HG02970 (cell line): ENCODE results near the gene THAP8.
A peak's percentile ranks its signal among the peaks of the same experiment; 100 is the strongest.

Source experiments
- ATAC-seq: cut with Tn5 transposase; IDR thresholded peaks from one replicate; pipeline ENCODE4 v1.9.1; 2021; ENCODE audit warnings: mild to moderate bottlenecking, moderate library complexity, moderate number of reproducible peaks; ENCODE audit not compliant: unreplicated experiment, low FRiP score

THAP8 gene, protein sequence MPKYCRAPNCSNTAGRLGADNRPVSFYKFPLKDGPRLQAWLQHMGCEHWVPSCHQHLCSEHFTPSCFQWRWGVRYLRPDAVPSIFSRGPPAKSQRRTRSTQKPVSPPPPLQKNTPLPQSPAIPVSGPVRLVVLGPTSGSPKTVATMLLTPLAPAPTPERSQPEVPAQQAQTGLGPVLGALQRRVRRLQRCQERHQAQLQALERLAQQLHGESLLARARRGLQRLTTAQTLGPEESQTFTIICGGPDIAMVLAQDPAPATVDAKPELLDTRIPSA

GRCh38 chr19:36054119-36054732 lies at the start of gene THAP8:
Gene THAP8 (minus strand): TSS chr19:36054285. CDS start chr19:36054217, 68 bp downstream.
- peak; percentile 81 for ATAC-seq

DNA sequence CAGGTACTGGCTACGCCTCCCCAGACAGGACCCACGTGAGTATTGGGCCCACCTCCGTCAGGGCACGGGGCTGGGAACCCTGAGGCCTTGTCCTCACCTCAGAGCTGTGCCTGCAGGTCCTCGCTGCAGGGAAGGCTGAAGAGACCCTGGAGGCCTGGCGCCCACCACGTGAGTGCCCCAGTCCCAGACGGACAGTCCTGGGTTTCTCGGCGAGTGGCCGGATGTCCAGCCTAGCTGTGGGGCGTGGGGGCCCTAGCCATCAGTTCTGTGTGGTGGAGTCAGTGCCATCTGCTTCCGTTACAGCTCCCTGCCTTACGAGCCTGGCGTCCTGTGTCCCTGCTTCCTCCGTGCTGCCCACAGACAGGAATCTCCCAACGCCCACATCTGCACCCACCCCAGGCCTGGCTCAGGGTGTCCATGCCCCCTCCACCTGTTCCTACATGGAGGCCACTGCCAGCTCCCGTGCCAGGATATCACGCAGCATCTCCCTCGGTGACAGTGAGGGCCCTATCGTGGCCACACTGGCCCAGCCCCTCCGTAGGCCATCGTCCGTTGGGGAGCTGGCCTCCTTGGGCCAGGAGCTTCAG lies 49.0 kb upstream of the THAP8 start:
- no peak for ATAC-seq

DNA sequence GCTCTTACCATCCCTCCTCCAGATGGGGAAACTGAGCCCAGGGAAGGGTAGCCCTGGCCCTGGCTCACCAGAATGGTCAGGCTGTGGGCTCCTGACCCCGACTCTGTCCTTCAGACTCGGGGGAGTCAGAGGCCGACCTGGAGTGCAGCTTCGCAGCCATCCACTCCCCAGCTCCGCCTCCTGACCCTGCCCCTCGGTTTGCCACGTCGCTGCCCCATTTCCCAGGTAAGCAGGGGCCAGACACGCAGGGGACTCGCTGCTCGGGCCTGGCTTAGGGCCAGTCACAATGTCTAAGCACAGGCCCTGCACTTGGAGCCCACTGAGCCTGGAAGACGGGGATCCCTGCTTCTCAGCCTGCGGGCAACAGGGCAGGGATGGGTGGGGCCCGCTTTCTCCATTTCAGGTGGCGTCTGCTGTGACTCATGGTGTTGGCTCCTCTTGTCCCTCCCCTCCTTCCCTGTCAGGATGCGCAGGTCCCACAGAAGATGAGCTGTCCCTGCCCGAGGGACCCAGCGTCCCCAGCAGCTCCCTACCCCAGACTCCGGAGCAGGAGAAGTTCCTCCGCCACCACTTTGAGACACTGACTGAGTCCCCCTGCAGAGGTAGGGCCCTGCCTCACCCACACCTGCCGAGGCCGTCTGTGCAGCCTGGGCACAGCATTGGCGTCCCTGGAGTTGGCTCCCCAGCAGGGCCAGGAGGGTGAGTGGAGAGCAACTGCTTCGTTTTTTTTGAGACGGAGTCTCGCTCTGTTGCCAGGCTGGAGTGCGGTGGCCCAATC lies 47.7 kb upstream of the THAP8 start:
- no peak for ATAC-seq

DNA sequence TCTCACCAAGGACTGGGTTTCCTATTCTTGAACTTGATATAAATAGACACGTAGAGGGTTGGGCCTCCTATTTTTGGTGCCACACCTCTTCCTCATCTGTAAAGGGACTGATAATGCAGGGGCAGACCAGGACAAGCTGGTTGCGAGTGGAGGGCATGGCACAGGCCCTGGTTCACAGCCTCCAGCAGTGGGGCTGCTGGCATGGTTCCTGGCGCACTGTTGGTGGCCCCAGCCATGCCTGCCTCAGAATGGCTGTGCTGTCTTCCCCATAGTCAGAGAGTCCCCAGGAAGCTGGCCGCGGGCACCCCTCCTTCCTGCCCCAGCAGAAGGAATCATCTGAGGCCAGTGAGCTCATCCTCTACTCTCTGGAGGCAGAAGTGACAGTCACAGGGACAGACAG lies 46.4 kb upstream of the THAP8 start:
- no peak for ATAC-seq

DNA sequence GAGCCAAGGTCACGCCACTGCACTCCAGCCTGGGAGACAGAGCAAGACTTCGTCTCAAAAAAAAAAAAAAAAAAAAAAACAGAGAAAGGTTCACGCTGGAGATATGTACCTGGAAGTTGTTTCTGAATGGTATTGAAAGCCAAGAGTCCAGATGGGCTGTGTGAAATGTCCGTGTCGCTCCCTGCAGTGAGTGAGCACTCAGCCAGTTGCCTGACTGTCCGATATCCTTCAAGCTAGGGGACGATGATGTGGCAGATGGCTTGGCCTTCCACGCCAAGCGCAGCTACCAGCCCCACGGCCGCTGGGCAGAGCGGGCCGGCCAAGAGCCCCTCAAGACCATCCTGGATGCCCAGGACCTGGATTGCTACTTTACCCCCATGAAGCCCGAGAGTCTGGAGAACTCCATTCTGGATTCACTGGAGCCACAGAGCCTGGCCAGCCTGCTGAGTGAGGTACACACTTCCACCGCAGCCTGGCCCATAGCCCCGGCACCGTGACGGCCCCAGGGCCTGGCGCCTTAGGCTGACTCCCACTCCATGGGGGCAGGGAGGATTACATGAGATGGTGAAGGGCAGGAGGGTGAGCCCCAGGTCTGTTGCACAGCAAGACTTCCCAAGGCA lies 45.2 kb upstream of the THAP8 start:
- ATAC-seq = no peak

- ATAC-seq = no peak
Observed at GRCh38 chr19:36097036-36097435, 43.0 kb upstream of the THAP8 start.

DNA sequence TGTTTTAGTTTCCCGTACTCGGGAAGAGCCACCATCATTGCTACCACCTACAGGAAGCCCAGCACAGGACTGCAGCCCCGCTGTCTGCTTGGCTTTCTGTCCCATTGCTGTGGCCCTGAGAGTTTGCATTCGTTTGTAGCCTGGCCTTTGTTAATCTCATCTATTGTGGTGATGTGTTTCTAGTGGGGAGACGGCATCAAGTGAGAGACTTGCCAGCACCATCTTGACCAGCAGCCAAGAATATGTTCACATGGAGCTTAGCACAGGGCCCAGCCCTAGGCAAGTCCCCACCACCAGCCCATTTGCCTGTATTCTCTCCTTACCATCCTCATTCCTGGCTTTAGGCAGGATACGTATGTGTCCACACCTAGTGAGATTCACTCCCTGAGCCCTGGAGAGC lies 39.6 kb upstream of the THAP8 start:
- ATAC-seq = no peak

DNA sequence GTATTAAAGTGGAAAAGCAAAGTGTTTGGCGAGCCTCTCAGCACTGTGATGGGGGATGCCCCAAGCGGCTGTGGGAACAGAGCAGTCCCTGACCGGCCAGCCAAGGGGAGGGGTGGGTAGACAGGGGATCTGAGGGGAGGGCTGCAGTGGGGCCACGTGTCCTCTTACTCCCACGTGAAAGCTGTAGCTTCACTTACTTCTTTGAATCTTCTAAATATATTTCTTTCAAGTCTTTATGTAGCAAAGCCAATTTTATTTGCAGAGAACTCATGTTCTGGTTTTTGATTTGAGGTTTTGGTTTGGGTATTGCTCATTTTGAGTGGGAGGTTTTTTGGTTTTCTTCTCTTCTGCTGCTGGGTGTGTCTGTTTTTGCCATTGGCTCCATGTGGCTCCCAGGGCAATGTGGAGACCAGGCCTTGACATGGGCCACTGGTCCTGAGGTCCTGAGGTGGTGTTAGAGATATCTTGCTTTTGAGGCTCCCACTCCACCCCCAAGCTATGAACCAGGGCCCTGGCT lies 39.1 kb upstream of the THAP8 start:
- ATAC-seq = no peak

DNA sequence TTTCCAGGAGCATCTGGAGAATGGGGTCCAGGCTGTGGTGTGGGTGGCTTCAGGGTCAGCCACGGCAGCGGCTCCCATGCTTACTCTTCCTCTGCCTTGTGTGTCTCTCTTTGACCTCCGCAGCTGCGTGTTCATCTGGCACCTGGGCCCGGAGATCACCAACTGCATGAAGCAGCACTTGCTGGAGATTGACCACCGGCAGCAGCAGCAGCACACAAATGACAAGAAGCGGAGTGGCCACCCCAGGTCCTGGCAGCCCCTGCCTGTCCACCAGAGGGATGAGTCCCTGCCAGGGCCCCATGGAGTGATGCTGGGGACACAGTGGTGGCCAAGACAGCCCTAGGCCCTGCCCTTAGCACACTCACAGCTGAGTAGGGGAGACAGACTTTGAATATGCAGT lies 38.5 kb upstream of the THAP8 start:
- no peak for ATAC-seq

- no peak for ATAC-seq
Observed at GRCh38 chr19:36090910-36091695, 37.0 kb upstream of the THAP8 start.

- ATAC-seq = no peak
Observed at GRCh38 chr19:36089847-36090246, 35.8 kb upstream of the THAP8 start.

- ATAC-seq = no peak
Observed at GRCh38 chr19:36086326-36086725, 32.2 kb upstream of the THAP8 start.

DNA sequence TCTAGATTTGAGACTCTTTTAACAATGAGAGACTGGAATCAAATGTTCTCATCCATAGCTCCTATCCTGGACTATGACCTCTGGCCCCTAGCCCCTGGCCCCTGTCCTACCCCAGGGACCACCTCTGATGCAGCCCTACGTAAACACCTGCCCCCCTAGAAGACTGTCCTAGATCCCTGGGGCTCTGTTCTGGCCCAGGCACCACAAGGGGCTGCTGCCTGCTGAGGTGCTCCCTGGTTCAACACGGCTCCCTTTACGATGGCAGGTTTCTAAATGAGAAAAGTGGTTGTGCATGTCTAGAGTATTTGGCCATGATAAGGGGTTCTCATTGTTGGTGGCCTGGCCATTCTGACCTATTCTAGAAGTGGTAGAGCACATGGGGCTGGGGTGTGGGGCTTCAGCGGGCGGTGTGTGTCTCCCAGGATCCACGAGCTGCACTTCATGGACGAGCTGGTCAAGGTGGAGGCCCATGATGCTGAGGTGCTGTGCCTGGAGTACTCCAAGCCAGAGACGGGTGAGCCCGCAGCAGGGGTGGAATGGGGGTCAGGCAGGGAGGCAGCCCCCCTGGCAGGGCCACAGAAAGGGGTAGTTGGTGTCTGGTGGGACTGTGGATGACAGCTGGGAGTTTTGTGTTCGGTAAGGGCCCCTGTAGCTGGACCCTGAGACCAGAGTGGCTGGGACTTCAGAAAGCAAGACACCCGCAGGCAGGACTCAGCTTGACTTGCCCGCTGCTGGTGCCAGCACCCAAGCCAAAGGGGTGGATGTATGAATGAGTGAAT lies 30.3 kb upstream of the THAP8 start:
- no peak for ATAC-seq

DNA sequence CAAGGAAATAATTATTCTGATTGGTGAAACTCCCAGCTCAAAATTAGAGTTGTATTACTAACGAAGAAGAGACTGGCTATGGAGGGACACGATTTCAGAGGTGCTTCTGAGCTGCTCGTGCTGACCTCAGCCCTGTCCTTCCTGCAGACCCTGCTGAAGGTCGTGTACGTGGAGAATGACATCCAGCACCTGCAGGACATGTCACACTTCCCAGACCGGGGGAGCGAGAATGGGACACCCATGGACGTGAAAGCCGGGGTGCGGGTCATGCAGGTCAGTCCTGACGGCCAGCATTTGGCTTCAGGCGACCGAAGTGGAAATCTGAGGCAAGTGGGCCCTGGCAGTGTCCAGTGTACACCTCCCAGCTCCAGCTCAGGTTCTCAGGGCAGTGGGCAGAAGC lies 28.8 kb upstream of the THAP8 start:
- ATAC-seq = no peak

- no peak for ATAC-seq
Observed at GRCh38 chr19:36081894-36082293, 27.8 kb upstream of the THAP8 start.

- ATAC-seq = no peak
Observed at GRCh38 chr19:36081385-36081784, 27.3 kb upstream of the THAP8 start.

DNA sequence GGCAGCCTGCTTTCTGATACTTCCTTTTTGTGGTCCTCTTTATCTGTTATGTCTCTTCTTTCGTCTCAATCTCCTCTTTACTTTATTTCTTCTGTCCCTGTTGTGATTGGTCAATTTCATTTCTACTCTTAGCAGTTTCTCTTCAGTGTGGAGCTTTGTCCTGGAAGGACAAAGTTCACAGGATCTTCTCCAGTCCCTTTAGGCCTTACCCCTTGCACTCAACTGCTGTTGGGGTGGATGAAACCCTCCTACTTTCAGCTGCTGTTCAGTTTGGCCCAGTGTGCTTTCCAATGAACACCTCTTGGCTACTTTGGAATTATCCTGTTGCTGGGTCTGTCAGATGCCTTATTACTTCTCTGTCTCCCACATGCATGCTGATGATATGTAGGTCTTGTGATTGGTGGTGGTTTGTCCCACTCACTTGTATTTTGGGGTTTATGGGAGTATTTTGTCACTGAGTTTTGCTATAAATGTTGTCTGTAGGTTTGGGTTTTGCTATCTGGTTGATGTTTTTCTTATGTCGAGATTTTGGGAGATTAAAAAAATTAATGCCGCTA lies 25.4 kb upstream of the THAP8 start:
- ATAC-seq = no peak

DNA sequence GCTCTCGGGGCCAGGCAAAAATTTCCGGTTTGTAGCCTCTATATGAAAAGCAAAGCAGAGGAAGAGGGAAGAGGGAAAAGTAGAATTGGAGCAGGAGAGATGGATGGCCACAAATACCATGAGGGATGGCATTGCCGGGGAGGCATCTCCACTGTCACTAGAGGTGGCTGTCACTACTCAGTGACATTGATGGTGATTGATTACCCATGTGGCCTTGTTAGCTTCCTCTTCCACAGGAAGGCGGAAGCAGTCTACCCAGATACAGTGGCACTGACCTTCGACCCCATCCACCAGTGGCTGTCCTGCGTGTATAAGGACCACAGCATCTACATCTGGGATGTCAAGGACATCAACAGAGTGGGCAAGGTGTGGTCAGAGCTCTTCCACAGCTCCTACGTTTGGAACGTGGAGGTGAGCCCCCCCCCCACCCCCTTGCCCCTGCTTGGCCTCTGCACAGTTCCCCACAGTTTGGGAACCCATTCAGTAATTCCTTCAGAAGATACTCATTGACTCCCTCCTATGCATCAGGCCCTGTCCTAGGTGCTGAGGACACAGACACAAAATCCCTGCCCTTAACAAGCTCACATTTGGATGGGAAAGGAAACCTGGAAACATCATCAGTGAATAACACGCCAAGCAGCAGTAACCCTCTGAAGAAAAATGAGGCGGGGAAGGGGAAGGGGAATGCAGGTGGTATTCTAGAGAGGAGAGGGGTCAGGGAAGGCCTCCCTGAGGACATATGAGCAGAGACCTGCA lies 19.2 kb upstream of the THAP8 start:
- no peak for ATAC-seq
